Stimulated activated CD4-positive, alpha-beta T cell treated with anti-CD3 and anti-CD28 coated beads, Interleukin-15, amount 100 ng/mL, for 1 hour (primary cell): ENCODE results near the gene MTHFD2L.

Source experiments
- DNase-seq, 2 donors: peaks; one replicate each; pipeline ENCODE4 v3.0.0-alpha.2; 2020; ENCODE audit warnings: low read depth in 1 of 2, low spot score in 1 of 2

MTHFD2L gene

DNA sequence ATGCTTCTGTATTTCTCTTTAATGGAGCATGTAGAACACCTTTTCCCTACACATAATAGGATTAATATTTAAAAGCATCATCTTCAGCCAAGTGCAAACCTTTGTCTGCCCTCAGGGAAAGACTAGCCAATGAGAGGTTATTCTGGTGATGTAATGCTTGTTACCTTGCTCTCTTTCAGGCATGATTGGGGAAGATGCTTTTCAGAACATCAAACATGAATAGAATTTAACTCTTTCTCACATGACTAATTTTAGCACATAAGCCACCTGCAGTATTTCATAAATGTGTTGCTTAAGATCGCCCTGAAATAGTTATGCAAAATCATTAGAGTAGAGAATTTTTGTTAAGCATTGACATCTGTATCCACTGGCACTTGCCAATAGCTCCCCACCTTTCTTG is 139.6 kb downstream of the MTHFD2L start:
- no peak for DNase-seq

DNA sequence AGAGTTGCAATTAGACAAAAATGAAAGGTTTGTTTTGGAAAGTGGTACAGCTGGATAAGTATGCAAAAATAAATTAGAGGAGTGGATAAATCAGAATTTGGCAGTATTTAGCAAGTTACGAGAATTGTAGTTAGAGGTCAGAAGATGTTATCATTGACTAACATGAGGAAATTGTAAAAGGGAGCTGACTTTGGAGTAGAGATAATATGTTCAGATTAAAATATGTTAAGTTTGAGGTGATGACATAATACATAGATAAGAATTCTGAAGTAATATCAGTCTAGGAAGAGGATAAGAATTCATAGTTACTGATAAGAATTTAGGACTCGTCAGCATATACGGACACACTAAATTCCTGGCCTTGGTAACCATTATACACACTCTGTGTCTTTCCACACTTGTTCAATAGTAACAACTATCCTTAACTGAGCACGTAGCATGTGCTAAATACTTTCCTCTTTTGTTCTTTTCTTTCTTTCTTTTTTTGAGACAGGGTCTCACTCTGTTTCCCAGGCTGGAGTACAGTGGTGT is 146.2 kb downstream of the MTHFD2L start:
- DNase-seq = no peak

DNA sequence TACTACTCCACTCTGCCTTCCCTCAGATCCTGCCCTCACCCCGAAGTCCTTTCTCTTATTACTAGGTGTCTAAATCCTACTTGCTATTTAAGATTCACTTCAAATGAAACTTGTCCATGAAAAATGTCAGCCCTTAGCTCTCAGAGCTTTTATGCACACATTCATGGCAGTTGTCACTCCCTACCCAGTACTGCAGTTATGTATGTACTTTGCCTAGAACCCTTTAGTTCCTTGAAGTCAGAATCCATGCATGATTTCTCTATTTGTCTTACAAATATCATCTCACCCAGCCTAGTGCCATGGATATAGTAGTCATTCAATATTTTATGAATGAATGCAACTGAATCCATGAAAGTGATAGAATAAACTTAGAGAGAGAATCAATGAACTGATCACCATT is 147.1 kb downstream of the MTHFD2L start:
- DNase-seq = no peak

DNA sequence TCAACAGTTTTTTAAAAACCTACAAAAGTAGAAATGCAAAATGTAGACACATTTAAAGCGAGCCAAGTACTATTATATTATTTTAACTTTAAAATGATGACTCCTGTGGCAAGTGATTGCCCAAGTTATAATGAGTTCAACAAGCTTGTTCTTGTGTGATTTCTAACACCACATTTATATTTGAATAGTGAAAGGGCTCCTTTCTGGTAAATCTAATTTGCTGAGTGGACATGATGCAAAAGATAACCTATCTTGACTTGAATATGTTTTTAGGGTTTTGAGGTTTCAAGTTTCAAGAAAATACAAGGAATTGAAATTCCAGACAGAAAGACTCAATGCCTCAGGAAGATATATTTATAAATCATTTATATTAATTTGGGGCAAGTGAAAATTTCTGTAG is 149.3 kb downstream of the MTHFD2L start:
- DNase-seq = no peak

DNA sequence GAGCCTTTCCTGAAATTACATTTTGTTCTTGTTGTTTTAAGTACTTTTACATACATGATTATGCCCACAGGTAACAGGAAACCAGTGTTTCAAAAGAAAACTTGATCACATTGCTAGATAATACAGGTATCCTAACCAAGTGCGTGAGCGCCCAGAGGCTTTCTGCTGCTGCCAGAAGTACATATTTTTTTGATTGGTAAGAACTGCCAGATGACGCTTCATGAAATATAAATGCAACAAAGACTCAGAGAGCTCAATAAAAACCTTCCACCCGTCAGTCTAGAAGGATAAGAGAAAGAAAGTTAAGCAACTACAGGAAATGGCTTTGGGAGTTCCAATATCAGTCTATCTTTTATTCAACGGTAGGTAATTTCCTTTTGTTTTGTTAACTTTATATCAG is 150.3 kb downstream of the MTHFD2L start, which contains the start of gene EPGN:
Gene EPGN (plus strand): TSS at position 256 of the 400 bp plus-strand sequence. CDS start 64 bp downstream, at position 320.
- no peak for DNase-seq

DNA sequence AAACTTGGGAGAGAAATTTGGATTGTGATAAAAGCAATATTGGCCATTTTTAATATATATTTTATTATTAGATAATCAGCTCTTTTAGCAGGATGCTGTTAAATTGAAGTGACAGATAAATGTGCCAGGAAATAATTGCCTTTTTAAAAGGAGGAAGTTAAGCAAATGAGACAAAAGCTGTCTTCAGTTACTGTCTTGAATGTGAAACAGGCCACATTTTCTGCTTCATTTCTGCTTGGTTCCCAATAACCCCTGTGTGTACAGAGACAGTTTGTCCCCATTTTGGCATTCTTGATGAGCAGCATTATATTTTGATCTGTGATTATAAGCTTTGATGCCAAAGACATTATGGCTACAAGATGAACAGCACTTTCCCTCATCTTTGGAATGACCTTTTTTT is 151.3 kb downstream of the MTHFD2L start:
- DNase-seq = no peak

DNA sequence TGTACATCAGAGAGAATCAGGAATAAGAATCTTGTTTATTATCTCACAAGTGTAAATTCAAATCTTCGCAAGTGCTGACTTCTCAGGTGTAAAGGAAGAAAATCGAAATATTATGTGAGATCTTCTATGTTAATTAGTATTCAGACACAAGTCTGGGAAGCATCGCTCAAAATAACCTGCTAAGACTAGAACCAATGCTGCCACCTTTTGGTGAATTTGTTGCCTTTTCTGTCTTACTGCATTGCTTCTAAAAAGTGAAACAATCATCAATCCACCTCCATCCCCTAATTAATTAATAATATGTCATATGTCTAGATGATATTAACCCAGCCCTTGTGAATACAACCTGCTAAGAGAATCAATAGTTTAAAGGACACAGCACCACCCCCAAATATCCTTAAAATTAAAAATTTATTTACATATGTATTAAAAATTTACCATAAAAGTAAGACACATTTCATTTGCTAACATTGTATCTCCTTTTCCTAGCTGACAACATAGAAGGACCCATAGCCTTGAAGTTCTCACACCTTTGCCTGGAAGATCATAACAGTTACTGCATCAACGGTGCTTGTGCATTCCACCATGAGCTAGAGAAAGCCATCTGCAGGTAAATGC is 153.9 kb downstream of the MTHFD2L start:
- DNase-seq = no peak

DNA sequence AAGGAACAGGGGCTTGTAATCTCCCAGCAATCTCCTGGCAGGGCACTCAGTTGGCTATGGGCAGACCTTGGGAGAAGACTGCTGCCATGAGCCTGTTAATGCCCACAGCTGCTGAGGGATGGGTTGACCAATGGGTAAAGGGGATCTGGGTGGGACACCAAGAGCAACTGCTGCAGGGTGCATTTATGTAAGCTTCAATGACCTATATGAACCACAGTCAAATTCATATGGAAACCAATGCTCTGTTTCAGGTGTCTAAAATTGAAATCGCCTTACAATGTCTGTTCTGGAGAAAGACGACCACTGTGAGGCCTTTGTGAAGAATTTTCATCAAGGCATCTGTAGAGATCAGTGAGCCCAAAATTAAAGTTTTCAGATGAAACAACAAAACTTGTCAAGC is 156.4 kb downstream of the MTHFD2L start:
- no peak for DNase-seq

DNA sequence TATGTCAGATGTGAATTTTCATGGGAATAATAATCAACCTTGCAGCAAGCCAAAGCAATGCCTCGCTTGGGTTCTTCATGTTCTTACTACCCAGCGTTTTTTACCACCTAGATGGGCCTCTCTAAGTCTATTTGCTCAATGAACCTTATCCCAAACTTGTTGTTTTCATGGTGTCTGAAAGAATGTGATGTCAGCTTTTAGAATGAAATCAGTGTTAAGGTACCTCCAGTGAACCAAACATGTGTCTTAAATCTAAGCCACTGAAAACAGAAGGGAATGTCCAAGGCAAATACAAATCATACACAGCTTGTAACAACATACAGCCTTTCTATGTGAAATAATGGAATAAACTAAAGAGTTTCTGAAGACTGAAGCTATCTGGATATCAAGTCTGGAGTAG is 157.0 kb downstream of the MTHFD2L start:
- DNase-seq = no peak

DNA sequence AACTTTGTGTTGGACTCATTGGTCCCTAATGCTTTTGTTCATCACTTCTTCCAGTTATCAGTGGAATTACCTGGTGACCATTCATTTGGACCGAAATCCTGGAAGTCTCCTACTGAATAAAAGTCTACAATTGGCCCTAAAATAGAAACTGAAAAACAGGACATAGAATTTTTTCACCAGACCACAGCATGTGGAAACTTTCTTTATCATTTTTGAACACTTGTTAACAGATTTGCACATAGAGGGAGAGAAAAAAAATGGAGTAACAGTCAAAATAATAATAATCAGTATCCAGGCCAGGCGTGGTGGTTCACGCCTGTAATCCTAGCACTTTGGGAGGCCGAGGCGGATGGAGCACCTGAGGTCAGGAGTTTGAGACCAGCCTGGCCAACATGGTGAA is 157.5 kb downstream of the MTHFD2L start:
- DNase-seq = no peak

DNA sequence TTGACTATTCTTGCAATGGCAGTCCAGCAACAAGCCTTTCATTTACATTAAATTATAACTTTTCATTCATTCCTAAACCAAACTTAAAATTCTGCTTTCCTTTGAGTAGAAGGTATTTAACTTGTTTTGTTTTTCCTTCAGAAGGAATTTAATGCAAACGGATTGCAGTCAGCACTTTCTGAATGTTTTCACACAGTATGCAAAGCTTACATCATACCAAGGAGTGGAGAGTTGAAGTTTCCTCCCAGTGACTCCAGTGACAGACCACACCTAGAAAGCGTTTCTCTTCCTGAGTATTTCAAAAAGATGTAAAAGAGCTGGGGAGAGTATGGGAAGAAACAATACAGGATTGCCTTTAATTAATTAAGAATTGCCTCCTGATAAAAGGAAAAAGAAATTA is 158.5 kb downstream of the MTHFD2L start:
- DNase-seq = no peak

DNA sequence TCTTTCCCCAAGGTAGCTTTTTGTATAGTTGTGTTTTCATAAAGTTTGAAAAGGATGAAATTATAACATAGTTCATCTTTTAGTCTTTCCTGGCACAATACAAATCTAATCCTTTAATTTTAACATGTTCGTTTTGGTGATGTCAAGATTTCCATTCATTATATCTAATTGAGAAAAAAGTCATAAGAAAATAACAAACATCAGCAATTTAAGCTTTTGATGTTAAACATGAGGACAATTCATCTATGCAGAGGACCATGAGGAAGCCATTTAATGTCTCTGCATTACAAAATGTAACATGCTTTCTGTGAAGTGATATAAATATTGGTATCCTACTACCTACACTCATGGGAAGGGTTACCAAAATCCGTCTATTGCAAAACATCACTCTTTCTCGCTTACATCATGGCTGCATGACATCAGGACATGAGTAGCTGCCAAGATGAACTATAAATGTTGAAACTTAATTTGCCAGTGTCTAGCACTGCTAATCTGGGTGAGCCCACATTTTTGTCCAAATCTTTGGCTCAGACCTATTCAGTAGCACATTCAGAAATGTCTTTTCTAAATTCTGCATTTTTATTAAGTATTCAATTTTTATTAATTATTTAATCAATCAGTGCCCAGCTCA is 159.8 kb downstream of the MTHFD2L start:
- DNase-seq = no peak

DNA sequence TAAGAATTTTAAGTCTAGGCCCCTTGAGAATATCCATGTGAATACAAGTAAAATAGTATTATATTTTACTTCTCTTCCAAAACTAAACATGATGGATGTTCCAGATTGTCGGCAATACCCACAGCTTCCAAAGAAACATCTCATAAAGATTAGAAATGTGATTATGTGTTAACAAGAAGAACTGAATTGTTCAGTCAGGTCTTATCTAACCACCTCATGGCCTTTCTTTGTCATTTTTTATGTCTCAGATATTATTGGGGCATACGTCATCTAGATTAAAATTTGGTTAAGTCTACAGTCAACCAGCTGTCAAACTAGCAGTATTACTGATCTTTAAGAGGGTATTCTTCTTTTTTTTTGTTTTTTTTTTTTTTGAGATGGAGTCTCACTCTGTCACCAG is 160.4 kb downstream of the MTHFD2L start:
- no peak for DNase-seq

DNA sequence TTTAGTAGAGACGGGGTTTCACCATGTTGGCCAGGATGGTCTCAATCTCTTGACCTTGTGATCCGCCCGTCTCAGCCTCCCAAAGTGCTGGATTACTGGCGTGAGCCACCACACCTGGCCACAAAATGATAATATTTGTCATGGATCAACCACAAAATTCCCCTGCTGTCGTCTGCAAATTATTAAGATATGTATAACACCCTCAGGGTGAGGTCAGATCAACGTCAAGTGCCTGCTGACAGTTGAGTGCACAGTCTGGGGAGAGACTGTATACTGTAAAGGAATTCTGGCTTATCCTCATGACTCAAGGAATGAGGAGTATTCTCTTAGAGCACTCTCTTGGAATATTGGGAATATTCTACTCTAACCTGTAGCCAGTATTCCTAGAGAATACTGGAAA is 161.6 kb downstream of the MTHFD2L start:
- DNase-seq = no peak

DNA sequence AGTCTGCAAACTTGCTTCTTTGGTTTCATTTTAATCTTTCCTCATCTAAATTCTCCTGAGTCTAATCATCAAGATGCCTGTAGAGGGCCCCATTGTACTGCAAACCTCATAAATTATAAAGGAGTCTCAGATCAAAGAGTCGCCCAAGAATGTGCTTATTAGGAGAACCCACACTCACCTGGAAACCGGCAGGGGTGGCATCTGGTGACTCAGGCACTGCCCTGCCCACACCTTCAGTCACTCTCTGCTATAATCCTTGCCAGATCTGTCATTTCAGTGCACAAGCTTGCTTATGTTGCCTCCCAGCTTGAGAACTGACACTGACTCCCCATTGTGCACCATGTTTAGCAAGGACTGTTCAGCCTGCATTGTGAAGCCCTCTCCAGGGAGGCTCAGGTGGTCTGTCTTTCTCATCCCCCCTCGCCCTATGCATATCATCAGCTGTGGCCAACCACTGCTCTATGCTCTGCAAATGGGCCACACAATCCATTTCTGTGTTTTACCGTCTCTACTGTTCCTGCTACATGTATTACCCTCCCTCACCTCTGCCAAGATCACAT is 162.7 kb downstream of the MTHFD2L start:
- DNase-seq = no peak

DNA sequence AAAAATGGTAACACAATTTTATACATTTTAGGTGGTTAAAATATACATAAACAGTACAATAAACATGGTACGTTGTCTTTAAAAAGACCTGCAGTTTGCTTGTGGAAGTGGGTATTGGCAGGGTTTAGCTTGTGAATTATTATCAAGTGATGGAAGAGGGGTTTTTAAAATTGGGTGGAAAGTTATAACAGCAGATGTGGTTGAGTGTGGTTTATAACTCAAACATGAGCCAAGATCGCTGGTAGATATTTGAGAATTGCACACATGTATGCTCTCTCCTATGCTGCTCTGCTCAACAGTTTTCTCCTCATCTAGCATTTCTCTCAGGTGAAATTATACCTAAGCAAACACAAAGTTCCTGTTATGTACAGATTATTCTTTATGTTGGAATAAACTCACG is 164.4 kb downstream of the MTHFD2L start:
- DNase-seq = no peak

DNA sequence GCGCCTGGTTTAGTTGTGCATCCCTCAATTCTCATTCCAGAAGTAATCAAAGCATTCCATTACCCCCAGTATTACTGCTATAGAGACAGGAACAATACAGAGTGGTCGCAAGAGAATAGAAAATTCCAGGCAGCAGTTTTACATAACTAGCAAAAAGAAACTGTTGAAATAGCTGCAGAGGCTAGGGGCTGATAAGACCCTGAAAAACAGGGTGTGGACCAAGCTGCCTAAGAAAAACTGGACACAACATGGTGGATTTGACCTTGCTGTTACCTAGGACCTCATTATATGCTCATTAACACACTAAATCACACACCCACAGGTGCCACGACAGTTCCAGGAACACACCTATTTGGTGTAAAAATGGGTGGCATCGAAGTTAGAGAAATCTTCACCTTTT is 165.7 kb downstream of the MTHFD2L start:
- DNase-seq = no peak

DNA sequence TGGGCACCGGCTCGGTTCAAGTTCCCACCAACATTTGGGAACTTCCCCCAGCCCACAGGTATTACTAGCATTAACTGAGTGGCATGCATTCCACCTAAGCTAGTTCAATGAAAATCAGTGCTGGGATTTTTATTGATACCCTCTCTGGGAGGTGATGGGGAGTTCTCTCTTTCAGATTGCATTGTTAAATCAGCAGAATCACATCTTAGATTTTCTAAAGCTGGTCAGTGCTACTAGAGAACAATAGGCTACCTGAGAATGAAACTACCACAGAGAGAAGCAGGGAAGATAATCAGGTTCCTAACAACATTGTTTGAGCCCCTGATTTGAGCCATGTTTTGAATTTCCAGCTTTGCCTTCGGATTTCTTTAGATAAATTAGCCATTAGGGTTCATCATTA is 166.3 kb downstream of the MTHFD2L start:
- DNase-seq = no peak

DNA sequence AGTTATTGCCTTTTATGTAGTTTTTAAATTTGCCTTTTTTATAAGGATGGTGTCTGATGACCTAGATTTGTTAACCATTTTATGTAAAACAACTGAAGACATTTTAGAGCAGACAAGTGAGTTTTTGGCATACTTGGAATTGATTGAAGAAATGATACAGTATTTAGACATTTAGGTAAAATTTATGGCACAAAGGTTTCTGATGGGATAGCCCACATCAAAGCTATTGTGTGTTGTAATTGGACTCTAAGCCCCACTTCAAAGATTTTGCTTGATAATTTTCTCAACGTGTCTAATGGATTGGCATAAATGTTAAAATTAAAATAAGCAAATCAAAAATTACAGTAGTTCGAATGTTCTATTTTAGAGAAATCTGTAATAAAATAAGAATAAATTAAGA is 168.0 kb downstream of the MTHFD2L start:
- no peak for DNase-seq

DNA sequence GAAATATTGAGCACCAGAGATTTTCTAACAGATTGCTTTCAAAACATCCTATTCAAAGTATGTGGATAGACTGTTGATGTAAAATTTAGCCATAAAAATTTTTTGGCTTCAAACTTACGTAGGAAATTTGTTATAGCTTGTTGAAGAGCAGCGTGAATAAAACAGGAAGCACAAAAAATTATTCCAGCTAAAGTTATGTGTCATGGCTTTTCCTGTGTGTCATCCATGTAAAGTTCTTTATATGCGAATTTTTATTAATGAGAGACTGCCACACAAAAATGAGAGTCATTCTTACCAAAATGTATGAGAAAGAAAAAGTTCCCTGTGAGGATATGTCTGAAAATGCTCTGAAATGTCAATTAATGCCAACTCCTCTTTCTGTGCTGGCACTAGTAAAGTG is 169.8 kb downstream of the MTHFD2L start:
- no peak for DNase-seq

DNA sequence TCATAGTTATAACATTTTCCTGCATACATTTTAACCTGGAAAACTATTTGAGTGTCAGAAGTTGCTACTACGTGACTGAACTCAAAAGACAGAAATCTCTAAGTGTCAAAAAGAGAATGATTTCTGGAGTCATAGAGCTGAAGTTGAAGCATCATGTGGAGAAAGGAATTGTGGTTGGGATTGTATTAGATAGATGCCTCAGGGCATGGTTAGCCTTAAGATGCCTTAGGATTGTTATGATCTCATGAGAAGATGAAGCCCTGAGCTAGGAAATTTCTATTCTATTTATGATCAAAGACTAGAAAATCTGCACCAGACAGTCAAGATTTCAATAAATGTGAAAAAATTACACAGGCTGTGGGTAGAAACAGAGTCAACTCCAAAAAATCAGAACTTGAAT is 170.6 kb downstream of the MTHFD2L start:
- no peak for DNase-seq

DNA sequence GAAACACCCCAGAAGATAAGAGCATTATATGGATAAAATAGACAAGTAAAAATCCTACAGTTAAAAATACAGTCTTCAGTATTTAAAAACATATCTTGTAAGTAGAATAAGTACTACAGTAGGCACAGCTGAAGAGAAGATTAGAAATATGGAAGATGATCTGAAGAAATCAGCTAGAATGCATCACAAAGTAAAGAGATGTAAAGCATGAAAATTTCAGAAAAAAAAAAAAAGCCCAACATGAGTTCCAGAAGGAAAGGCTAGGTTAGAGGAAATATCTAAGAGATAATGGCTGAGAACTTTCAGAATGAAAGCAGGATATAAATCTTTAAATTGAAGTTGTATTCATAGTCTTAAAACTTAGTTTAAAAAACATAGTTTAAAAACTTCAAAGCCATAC is 171.4 kb downstream of the MTHFD2L start:
- no peak for DNase-seq

DNA sequence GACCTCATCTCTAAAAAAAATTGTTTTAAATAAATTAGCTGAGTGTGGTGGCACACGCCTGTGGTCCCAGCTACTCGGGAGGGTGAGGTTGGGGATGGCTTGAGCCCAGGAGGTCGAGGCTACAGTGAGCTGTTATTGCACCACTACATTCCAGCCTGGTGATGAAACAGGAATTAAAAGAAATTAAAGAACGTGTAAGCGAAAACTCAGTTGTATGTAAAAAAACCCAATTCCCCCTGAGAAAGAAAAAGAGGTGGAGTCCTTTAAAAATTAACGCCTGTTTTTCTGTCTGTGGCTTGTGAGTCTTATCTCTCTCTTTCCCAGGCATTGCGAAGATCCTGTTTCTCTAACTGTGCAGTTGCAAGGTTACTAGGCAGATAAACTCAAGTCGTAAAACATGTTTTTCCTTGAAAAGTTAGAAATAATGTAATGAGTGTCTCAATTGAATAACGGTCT is 172.4 kb downstream of the MTHFD2L start:
- DNase-seq = no peak
